ENCODE results near the gene RNASEH1.

DNA sequence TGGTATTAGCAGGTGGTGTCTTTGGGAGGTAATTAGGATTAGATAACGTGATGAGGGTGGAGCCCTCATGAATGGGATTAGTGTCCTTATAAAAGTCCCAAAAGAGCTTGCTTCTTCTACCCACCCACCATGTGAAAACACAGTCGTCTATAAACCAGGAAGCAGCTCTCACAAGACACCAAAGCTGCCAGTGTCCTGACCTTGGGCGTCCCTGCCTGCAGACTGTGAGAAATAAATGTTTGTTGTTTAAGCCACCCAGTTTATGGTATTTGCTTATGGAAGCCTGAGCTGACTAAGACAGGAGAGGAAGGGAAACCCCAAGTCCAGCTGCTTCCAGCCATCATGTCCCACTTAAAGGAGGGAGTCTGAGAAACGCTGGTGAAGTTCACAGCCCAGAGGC, 52.4 kb downstream of the RNASEH1 start:
- TF ChIP-seq MAX (IDR thresholded peaks at IDR 0.05; ENCODE audit: low read depth, low read length) (no peak), POLR2A (IDR thresholded peaks at IDR 0.05; ENCODE audit: extremely low read depth, insufficient read length) (no peak)

Data from NB4 (cell line).